GM18511 (cell line): ENCODE results near the gene UBE4A.

ENCODE experiments used
- ATAC-seq: cut with Tn5 transposase; IDR thresholded peaks from one replicate; pipeline ENCODE4 v1.9.1; 2021; ENCODE audit warnings: mild to moderate bottlenecking, moderate library complexity; ENCODE audit not compliant: unreplicated experiment

UBE4A gene

DNA sequence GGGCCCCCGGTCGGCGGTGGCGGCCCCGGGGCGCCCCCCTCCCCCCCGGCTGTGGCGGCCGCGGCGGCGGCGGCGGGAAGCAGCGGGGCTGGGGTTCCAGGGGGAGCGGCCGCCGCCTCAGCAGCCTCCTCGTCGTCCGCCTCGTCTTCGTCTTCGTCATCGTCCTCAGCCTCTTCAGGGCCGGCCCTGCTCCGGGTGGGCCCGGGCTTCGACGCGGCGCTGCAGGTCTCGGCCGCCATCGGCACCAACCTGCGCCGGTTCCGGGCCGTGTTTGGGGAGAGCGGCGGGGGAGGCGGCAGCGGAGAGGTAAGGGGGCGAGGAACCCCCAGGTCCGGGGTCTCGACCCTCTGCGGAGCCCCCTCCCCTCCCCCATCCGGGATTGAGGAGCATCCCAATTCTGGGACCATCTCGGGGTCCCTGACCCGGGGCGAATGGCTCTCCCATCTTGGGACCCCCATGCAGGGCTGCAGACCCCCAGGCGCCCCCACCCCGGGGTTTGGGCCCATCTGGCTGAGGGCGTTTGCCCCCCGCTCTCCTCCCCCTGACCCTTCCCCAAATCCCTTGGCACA lies 77.3 kb downstream of the UBE4A start:
- ATAC-seq = peak; percentile 22

DNA sequence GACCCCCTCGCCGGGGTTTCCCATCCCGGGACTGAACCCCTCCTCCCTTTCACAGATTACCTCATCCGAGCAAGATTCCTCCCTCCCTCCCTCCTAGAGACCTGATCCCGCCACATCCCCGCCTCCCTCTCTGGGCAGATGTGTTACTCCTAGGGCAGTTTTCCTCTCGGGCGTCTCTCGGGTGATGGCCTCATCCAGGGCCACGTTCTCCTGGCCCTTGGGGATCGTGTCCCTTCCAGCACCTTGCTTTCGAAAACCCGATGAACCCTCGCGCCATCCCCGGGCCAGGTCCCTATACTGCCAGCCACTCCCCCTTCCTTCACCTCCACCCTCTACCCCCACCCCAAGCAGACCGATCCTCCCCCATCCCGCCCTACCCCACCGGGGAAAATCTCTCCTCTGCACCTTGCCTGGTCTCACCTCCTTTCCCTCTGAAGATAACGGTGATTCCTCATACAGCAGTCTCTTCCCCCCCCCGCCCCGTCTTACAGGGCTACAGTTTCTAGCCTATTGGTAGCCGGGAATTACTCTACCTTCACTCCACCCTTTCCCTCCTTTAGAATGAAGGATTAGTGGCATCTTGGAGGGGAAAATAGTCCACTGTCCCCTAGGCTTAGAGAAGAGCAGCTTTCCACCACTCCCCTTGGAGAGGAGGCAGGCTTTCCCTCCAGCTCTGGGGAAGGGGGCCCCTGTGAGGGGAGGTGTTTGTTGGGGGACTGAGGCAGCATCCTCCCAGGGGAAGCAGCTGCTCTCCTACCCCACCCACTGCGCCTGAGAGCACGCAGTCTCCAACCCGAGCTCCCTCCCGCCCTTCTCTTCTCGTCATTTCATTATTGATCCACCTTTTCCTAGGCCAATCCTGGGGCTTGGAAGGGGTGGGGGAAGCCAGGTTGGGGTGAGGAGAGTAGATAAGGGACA lies 78.1 kb downstream of the UBE4A start:
- no peak for ATAC-seq

DNA sequence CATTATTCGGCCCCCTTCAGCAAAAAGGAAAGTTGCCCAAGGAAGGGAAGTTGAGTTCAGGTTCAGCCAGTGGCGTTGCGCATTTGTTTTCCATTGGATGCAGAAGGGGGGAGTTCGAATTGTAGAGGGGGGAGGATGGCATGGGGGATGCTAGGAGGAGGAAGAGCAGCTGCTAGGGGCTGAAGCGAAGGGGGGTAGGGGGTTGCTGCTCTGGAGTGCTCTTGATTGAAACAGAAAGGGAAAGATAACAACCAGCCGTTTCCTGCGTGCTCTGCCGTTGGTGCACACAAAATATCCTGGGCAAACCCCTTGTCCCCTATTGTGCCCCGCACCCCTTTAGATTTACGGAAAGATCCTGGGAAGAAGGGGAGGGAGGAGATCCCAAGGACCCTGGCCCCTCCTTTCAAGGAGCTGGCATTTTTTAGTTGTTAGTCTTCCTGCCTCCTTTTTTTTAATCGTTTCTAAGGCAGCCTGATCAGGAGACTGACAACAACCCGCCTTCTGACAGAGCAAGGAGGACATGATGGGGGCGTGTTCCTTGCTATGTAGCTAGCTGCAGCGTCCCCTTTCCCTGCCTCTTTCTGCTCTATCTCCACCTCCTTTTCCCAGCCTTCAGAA lies 79.0 kb downstream of the UBE4A start:
- ATAC-seq = peak; percentile 26

DNA sequence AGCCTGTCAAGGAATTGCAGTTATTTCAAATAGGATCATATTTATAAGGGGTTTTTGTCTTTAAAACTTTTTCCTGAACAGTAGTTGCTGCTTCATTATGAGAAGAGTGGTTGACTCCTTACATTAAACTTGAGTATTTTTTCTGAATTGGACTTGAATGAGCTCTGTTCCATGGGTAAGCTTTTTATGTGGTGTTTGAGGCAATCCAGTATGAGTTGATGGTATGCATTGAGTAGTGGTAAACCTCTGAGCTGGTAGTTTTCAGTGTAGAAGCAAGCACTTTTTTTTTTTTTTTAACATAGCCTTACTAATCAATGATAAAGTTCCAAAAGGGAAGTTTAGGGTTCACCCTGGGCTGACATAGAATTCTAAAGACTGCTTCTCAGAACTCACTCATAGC lies 80.2 kb downstream of the UBE4A start:
- no peak for ATAC-seq

DNA sequence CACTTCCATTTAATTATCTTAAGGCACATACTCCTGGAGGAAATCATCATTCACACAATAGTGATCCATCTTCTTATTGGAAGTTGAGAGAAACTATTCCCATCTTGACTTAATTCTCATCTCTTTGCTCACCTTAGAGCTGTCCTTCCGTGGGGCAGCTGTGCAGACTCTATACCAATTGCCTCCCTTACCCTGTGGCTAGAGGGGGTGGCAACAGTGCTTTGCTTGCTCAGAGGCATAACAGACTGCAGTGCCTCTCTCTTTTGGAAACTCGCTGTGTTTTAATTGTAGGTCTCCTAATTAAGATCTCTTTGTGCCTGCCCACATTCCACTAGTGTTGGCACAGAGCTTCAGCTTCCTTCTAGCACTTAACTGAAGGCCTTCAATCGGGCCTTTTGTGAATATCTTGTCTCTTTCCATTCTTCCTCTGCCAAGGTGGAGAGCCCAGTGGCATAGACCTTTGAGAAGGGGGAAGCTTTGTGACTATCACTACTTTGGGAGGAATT lies 82.4 kb downstream of the UBE4A start:
- no peak for ATAC-seq

DNA sequence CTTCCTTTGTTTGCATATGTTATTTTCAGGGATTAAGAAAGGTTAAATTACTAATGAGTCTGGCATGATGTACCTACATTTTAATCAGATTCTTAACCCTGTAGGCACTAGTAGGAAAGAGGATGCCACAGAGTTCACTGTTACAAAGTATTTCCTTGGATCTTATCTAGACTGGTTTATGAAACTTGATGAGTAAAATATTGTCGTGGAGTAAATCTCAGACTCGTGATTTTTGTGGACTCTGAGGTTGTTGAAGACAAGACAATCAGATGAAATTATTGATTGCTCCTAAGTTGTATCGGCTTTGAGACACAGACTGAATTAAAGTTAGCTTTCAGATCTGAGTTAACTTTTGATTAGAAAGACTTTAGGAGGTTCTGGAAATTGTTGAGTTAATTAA lies 82.9 kb downstream of the UBE4A start:
- ATAC-seq = no peak

DNA sequence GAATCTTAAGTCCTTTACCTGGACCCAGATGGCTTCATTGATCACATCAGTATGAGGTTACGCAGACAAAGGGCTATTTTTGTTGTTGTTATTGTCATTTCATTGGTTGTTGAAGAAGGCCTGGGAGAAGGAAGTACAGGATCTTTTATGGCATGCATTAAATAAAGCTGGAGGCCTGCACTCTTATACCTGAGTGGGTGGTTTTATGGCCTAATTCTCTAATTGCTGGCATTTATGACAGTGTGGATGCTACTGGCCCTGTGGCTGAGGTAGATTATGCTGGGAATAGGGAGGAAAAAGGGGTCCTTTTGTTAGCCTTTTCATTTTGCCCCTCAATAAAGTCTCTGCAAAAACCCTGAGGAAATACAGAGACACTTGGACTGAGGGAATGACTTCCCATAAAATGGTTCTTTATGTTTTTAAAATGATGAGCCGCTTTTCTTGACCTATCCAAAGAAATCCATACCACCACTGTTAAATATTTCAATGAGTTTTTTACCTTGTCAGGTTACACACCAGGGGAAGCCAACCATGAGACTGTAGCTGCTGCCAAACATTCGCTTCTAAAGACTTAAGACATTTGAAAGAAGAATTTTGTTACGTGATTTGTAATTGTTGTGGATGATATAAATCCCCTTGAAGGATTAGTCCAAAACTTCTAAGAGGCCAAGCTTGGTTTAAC lies 83.6 kb downstream of the UBE4A start:
- no peak for ATAC-seq

DNA sequence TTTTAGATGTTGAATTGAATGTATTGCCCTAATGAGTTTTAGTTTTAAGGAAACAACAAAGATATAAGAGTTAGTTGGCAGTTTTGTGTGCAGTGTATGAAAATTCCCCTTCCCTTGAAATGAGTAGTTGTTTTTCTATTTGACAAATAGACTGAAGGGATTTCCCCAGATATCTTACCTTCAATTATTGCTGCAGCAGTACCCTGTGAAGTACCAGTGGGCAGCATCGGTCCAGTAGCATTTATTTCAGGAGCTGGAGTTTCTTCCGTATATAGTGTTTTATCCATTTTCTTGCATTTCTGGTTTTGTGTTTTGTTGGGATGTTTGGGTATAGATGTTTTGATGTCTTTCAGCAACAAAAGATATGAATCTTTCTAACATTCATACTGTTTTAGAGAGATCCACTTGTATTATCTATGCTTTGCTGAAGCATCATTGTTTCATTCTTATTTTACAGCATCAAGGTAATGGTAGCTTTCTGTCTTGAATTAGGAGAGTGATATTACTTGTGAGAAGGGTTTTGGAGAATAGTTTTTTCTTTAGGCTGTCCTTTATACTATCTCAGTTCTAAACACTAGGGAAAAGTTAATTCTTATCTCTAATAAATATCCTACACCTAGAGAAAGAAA lies 84.3 kb downstream of the UBE4A start:
- ATAC-seq = no peak

DNA sequence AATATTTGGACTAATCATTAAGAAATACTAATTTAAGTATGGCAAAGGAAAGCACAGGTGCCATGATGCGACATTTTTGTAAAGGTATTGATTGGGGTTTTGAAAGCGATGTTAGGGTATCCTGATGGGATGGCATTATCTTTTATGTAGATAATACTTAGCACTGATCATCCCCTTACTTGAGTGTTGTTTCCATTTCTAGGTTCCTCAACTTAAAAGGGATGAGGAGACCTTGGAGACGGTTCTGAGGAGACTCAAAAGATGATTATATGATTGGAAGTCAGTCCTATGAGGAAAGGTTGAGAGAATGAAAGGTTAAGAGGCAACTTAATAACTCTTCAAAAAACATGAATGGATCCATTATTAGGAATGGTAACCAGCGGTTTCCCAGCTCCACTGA lies 88.0 kb downstream of the UBE4A start:
- no peak for ATAC-seq

DNA sequence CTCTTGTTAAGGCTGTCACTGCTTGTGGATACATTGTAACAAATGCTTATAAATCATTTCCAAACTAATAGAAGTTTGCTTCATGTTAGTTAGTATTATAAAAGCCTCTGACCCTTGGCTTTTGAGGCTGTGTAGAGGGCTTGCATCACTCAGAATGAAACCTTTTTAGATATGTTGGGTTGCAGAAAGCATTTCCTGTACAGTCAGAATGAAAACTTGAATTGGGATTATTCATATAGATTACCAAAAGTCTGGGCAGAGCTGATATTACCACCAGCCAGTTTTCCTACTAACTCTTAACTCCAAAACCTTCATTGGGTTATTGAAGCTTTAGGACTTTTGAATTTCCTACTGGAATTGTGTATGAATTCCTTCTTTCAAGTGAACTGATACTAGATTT lies 88.9 kb downstream of the UBE4A start:
- peak; percentile 96 for ATAC-seq
